ENCODE results near the gene SHANK1.
A peak's percentile ranks its signal among the peaks of the same experiment; 100 is the strongest.

The SHANK1 gene

GRCh38 chr19:50679177-50680125 lies 40.2 kb downstream of the SHANK1 start (continued):
- peak; percentile 65; the same call in 1 of the 2 replicates for TF ChIP-seq HIC1 (tag by site-specific recombination; IDR thresholded peaks at IDR 0.05)
- TF ChIP-seq ZNF280D (tag by site-specific recombination; IDR thresholded peaks at IDR 0.05) = no peak
- no peak for TF ChIP-seq ZNF561 (tag by site-specific recombination; IDR thresholded peaks at IDR 0.05; ENCODE audit: borderline replicate concordance)
- no peak for TF ChIP-seq ZNF394 (tag by site-specific recombination; IDR thresholded peaks at IDR 0.05; ENCODE audit: borderline replicate concordance)
- TF ChIP-seq ZNF248 (tag by site-specific recombination; IDR thresholded peaks at IDR 0.05) = peak; percentile 51; the same call in 1 of the 2 replicates
- TF ChIP-seq PRDM4 (tag by site-specific recombination; IDR thresholded peaks at IDR 0.05) = no peak; the same call in 1 of the 2 replicates
- TF ChIP-seq ZNF626 (tag by site-specific recombination; IDR thresholded peaks at IDR 0.05) = no peak
- no peak for TF ChIP-seq ZNF16 (tag by site-specific recombination; IDR thresholded peaks at IDR 0.05; ENCODE audit: low read depth)
- no peak for TF ChIP-seq ZNF704 (tag by site-specific recombination; IDR thresholded peaks at IDR 0.05)
- no peak for TF ChIP-seq ZNF518A (tag by site-specific recombination; conservative IDR thresholded peaks at IDR 0.05; ENCODE audit: low read depth)
- no peak for TF ChIP-seq ZNF660 (tag by site-specific recombination; IDR thresholded peaks at IDR 0.05)
- TF ChIP-seq ZNF747 (tag by site-specific recombination; IDR thresholded peaks at IDR 0.05) = no peak
- no peak for TF ChIP-seq ZNF560 (tag by site-specific recombination; IDR thresholded peaks at IDR 0.05; ENCODE audit: borderline replicate concordance)
- peak; percentile 58 for TF ChIP-seq ZNF148 (tag by site-specific recombination; IDR thresholded peaks at IDR 0.05; ENCODE audit: borderline replicate concordance)
- no peak for TF ChIP-seq MYNN (tag by site-specific recombination; IDR thresholded peaks at IDR 0.05; ENCODE audit: borderline replicate concordance)
- peak; percentile 13; the same call in 1 of the 2 replicates for TF ChIP-seq ZNF23 (tag by site-specific recombination; IDR thresholded peaks at IDR 0.05; ENCODE audit: borderline replicate concordance)
- TF ChIP-seq ZNF175 (tag by site-specific recombination; IDR thresholded peaks at IDR 0.05) = 0 out of 2 replicates have a peak, but pooled peaks have one; percentile 56
- peak; percentile 23; the same call in 1 of the 2 replicates for TF ChIP-seq FEZF1 (tag by site-specific recombination; IDR thresholded peaks at IDR 0.05)
- TF ChIP-seq ZNF707 (tag by site-specific recombination; IDR thresholded peaks at IDR 0.05) = no peak
